OCI-LY3 (cell line): ENCODE data around the gene ZKSCAN8.

Experiments
- CTCF ChIP-seq: fragments of 200-600, 300-600 bp; sonication (generic); IDR thresholded peaks from 2 replicates; pipeline ENCODE4 v1.5.1; 2014; ENCODE audit warnings: antibody characterized with exemption, low read length, low read depth
- EZH2phosphoT487 ChIP-seq: fragments of 200-600 bp; shearing (Covaris generic); IDR thresholded peaks from 2 replicates; pipeline ENCODE4 v1.6.1; 2018; ENCODE audit warnings: antibody characterized with exemption, mixed run types, low read depth

GRCh38 chr6:28206928-28207509 is 65.3 kb downstream of the ZKSCAN8 start:
- TF ChIP-seq CTCF (no peak), EZH2phosphoT487 (no peak)
